Measurements from ENCODE around the gene PLA2G4A.

The PLA2G4A gene

GRCh38 chr1:186930238-186930637 is 101.5 kb downstream of the PLA2G4A start:
- FAIRE-seq, result no peak

GRCh38 chr1:186937016-186937670 is 108.4 kb downstream of the PLA2G4A start:
- TF ChIP-seq TAF1 (IDR thresholded peaks at IDR 0.05; ENCODE audit: borderline replicate concordance, low read depth, low read length), result no peak
- no peak for TF ChIP-seq POLR2AphosphoS5 (IDR thresholded peaks at IDR 0.05; ENCODE audit: low read depth, low read length)
- no peak for TF ChIP-seq POLR2A (IDR thresholded peaks at IDR 0.05; ENCODE audit: low read depth, low read length)
- DNase-seq (ENCODE audit: insufficient read length) (no peak), FAIRE-seq (no peak)

More at GRCh38 chr1:186930238-186930637, 101.5 kb downstream of the PLA2G4A start:
- no peak for TF ChIP-seq POLR2A (IDR thresholded peaks at IDR 0.05; ENCODE audit: low read depth, low read length)
- TF ChIP-seq TAF1 (IDR thresholded peaks at IDR 0.05; ENCODE audit: borderline replicate concordance, low read depth, low read length), result no peak
- no peak for TF ChIP-seq POLR2AphosphoS5 (IDR thresholded peaks at IDR 0.05; ENCODE audit: low read depth, low read length)
- no peak for DNase-seq (ENCODE audit: insufficient read length)

- TF ChIP-seq POLR2AphosphoS5 (IDR thresholded peaks at IDR 0.05; ENCODE audit: low read depth, low read length) (no peak), POLR2A (IDR thresholded peaks at IDR 0.05; ENCODE audit: low read depth, low read length) (no peak), TAF1 (IDR thresholded peaks at IDR 0.05; ENCODE audit: borderline replicate concordance, low read depth, low read length) (no peak)
- FAIRE-seq (no peak), DNase-seq (ENCODE audit: insufficient read length) (no peak)
Measured at GRCh38 chr1:186943891-186944686, 115.3 kb downstream of the PLA2G4A start.

- FAIRE-seq (no peak), DNase-seq (ENCODE audit: insufficient read length) (no peak)
- no peak for TF ChIP-seq POLR2AphosphoS5 (IDR thresholded peaks at IDR 0.05; ENCODE audit: low read depth, low read length)
- TF ChIP-seq POLR2A (IDR thresholded peaks at IDR 0.05; ENCODE audit: low read depth, low read length), result no peak
- TF ChIP-seq TAF1 (IDR thresholded peaks at IDR 0.05; ENCODE audit: borderline replicate concordance, low read depth, low read length), result no peak
Measured at GRCh38 chr1:186945146-186945545, 116.4 kb downstream of the PLA2G4A start.

GRCh38 chr1:186948535-186948934 is 119.8 kb downstream of the PLA2G4A start:
- TF ChIP-seq TAF1 (IDR thresholded peaks at IDR 0.05; ENCODE audit: borderline replicate concordance, low read depth, low read length) (no peak), POLR2A (IDR thresholded peaks at IDR 0.05; ENCODE audit: low read depth, low read length) (no peak), POLR2AphosphoS5 (IDR thresholded peaks at IDR 0.05; ENCODE audit: low read depth, low read length) (no peak)
- DNase-seq (ENCODE audit: insufficient read length) (no peak), FAIRE-seq (peak; percentile 60)

DNA sequence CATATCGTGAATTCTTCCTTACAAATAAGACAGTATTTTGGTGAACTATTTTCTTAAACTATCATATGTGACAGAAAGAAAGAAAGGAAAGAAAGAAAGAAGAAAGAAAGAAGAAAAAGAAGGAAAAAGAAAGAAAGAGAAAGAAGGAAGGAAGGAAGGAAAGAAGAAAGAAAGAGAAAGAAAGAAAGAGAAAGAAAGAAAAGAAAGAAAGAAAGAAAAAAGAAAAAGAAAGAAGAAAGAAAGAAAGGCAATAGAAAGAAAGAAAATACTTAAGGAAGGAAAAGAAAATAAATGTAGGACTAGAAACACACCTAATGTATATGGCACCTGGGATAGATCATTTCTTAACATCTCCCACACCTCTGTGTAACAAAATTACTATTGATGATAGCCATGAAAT is 120.4 kb downstream of the PLA2G4A start:
- DNase-seq (ENCODE audit: insufficient read length), result no peak
- FAIRE-seq, result no peak
- TF ChIP-seq TAF1 (IDR thresholded peaks at IDR 0.05; ENCODE audit: borderline replicate concordance, low read depth, low read length), result no peak

GRCh38 chr1:186950547-186950946 is 121.8 kb downstream of the PLA2G4A start:
- DNase-seq (ENCODE audit: insufficient read length) (no peak), FAIRE-seq (no peak)
- TF ChIP-seq POLR2A (IDR thresholded peaks at IDR 0.05; ENCODE audit: low read depth, low read length) (no peak), TAF1 (IDR thresholded peaks at IDR 0.05; ENCODE audit: borderline replicate concordance, low read depth, low read length) (no peak), POLR2AphosphoS5 (IDR thresholded peaks at IDR 0.05; ENCODE audit: low read depth, low read length) (no peak)

DNA sequence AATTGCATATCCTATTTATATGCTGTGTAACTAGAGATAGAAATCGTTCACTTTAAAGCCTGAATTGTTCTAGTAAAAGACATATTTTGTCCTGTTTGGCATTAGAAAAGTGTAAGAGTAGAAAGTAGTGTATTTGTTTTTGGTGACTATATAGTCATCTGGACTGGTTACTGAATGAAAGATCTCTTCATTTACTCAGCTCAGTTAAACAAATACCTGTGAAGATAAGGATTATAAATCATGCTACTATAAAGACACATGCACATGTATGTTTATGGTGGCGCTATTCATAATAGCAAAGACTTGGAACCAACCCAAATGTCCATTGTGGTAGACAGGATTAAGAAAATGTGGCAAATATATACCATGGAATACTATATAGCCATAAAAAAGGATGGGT is 125.1 kb downstream of the PLA2G4A start:
- no peak for FAIRE-seq

DNA sequence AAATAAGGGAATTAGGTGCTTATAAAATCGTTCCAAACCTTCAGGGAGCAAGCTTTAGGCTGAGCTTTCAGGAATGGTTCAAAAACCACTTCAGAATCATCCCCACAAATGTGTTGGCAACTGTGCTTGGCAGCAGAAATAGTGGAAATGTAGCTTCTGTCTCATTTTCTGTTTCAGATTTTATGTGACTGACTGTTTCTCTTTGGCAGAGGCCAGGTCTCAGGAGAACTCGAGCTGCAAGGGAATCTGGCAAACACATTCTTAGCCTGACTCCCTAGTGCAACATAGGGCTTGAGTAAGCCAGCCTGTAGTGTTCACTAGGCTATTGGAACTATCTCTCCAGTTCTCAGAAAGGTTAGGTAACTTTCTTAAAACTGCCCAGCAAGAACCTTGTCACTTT is 128.6 kb downstream of the PLA2G4A start:
- TF ChIP-seq POLR2A (IDR thresholded peaks at IDR 0.05; ENCODE audit: low read depth, low read length), result no peak
- no peak for TF ChIP-seq POLR2AphosphoS5 (IDR thresholded peaks at IDR 0.05; ENCODE audit: low read depth, low read length)
- no peak for TF ChIP-seq TAF1 (IDR thresholded peaks at IDR 0.05; ENCODE audit: borderline replicate concordance, low read depth, low read length)
- DNase-seq (ENCODE audit: insufficient read length) (no peak), FAIRE-seq (no peak)

More for the DNA sequence above, 125.1 kb downstream of the PLA2G4A start:
- DNase-seq (ENCODE audit: insufficient read length), result no peak
- TF ChIP-seq POLR2AphosphoS5 (IDR thresholded peaks at IDR 0.05; ENCODE audit: low read depth, low read length), result no peak
- TF ChIP-seq TAF1 (IDR thresholded peaks at IDR 0.05; ENCODE audit: borderline replicate concordance, low read depth, low read length), result no peak
- no peak for TF ChIP-seq POLR2A (IDR thresholded peaks at IDR 0.05; ENCODE audit: low read depth, low read length)

GRCh38 chr1:186958520-186958919 is 129.8 kb downstream of the PLA2G4A start:
- DNase-seq (ENCODE audit: insufficient read length), result no peak
- TF ChIP-seq POLR2A (IDR thresholded peaks at IDR 0.05; ENCODE audit: low read depth, low read length) (no peak), POLR2AphosphoS5 (IDR thresholded peaks at IDR 0.05; ENCODE audit: low read depth, low read length) (no peak), TAF1 (IDR thresholded peaks at IDR 0.05; ENCODE audit: borderline replicate concordance, low read depth, low read length) (no peak)
- no peak for FAIRE-seq

- no peak for DNase-seq (ENCODE audit: insufficient read length)
- TF ChIP-seq POLR2AphosphoS5 (IDR thresholded peaks at IDR 0.05; ENCODE audit: low read depth, low read length) (no peak), POLR2A (IDR thresholded peaks at IDR 0.05; ENCODE audit: low read depth, low read length) (no peak), TAF1 (IDR thresholded peaks at IDR 0.05; ENCODE audit: borderline replicate concordance, low read depth, low read length) (no peak)
- FAIRE-seq, result no peak
Measured at GRCh38 chr1:186960861-186961260, 132.1 kb downstream of the PLA2G4A start.

- TF ChIP-seq TAF1 (IDR thresholded peaks at IDR 0.05; ENCODE audit: borderline replicate concordance, low read depth, low read length), result no peak
- DNase-seq (ENCODE audit: insufficient read length), result no peak
- no peak for FAIRE-seq
Measured at GRCh38 chr1:186965847-186966246, 137.1 kb downstream of the PLA2G4A start.
